ENCODE data around the gene TMEM143.

DNA sequence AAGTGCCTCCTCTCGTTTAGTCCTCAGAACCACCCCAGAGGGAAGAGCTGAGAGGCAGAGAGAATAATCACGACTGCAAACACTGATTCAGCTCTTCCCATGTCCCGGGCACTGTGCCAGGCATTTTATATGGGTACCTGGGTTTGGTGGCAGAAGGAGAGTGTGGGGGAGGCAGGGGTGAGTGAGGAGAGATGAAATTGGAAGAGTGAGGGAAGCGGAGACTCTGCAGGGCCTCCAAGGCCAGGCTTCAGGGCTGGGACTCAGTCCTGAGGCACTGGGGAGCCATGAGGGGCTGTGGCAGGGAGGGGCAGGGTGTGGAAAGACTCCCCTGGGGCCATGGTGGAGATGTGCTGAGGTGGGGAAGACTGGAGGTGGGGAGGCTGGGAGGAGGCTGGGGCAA is 9.2 kb upstream of the TMEM143 start:
- TF ChIP-seq, protein P1, sequence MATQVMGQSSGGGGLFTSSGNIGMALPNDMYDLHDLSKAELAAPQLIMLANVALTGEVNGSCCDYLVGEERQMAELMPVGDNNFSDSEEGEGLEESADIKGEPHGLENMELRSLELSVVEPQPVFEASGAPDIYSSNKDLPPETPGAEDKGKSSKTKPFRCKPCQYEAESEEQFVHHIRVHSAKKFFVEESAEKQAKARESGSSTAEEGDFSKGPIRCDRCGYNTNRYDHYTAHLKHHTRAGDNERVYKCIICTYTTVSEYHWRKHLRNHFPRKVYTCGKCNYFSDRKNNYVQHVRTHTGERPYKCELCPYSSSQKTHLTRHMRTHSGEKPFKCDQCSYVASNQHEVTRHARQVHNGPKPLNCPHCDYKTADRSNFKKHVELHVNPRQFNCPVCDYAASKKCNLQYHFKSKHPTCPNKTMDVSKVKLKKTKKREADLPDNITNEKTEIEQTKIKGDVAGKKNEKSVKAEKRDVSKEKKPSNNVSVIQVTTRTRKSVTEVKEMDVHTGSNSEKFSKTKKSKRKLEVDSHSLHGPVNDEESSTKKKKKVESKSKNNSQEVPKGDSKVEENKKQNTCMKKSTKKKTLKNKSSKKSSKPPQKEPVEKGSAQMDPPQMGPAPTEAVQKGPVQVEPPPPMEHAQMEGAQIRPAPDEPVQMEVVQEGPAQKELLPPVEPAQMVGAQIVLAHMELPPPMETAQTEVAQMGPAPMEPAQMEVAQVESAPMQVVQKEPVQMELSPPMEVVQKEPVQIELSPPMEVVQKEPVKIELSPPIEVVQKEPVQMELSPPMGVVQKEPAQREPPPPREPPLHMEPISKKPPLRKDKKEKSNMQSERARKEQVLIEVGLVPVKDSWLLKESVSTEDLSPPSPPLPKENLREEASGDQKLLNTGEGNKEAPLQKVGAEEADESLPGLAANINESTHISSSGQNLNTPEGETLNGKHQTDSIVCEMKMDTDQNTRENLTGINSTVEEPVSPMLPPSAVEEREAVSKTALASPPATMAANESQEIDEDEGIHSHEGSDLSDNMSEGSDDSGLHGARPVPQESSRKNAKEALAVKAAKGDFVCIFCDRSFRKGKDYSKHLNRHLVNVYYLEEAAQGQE (IDR thresholded peaks at IDR 0.05; ENCODE audit: insufficient read depth in 1 of 2, low read depth in 2 of 2, low read length in 1 of 2) = no peak
- TF ChIP-seq, protein P2, sequence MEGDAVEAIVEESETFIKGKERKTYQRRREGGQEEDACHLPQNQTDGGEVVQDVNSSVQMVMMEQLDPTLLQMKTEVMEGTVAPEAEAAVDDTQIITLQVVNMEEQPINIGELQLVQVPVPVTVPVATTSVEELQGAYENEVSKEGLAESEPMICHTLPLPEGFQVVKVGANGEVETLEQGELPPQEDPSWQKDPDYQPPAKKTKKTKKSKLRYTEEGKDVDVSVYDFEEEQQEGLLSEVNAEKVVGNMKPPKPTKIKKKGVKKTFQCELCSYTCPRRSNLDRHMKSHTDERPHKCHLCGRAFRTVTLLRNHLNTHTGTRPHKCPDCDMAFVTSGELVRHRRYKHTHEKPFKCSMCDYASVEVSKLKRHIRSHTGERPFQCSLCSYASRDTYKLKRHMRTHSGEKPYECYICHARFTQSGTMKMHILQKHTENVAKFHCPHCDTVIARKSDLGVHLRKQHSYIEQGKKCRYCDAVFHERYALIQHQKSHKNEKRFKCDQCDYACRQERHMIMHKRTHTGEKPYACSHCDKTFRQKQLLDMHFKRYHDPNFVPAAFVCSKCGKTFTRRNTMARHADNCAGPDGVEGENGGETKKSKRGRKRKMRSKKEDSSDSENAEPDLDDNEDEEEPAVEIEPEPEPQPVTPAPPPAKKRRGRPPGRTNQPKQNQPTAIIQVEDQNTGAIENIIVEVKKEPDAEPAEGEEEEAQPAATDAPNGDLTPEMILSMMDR (IDR thresholded peaks at IDR 0.05) = no peak
- no peak for TF ChIP-seq SIN3A (IDR thresholded peaks at IDR 0.05; ENCODE audit: borderline replicate concordance, insufficient read depth, low read depth, low read length)
